Measurements from ENCODE around the gene HIPK4.

Gene HIPK4

GRCh38 chr19:40366697-40367561 lies 23.1 kb downstream of the HIPK4 start:
- DNase-seq (ENCODE audit: low read depth), result no peak

DNA sequence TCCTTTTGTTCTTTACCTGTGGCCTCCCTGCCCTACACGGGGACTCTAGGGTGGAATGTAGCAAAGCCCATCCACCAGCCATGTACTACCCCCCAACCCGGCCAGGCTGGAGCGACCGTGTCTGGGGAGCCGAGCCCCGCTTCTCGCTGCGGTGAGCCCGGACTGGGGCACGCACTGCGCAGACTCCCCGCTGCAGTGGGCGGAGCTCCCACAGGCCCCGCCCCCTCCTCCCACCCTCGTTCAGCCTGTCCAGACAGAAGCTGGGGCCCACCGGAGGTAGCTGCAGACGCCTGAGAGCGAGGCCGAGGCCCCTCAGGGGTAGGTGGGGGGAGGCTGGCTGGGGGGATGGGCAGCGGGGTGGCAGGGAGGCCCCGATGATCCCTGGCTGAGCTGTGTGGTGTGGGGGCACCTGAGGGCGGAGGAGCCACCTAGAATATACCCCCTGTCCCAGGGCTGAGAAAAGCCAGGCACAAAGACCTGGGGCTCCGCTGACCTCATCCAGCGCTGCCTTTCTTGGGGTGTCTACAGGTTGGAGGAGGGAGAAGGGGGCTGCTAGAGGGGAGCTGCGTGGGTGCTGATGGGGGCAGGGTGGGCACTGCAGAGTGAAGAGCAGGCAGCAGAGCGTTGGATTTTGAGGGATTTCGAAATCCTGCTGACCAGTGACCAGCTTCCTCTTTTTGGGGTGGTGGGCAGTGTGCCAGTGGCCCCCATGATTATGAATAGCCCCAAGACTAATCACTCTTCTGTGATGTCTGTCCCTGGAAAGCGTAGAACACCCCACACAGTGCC lies 24.2 kb downstream of the HIPK4 start:
- DNase-seq (ENCODE audit: low read depth), result no peak

- DNase-seq (ENCODE audit: low read depth), result no peak
Observed at GRCh38 chr19:40365010-40365409, 25.0 kb downstream of the HIPK4 start.

- DNase-seq (ENCODE audit: low read depth), result no peak
Observed at GRCh38 chr19:40363069-40363468, 26.9 kb downstream of the HIPK4 start.

DNA sequence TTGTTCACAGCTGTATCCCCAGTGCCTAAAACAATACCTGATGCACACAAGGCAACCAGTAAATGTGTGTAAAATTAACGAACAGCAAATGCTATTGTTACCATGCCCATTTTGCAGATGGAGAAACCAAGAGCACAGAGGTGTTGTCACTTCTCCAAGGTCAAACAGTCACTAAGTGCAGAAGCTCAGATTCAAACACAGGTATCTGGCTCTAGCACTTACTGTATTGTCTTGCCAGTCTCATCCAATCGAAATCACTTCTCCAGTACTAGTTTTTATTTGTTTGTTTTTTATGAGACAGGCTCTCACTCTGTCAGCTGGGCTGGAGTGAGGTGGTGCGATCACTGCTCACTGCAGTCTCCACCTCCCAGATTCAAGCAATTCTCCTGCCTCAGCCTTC lies 27.8 kb downstream of the HIPK4 start:
- DNase-seq (ENCODE audit: low read depth), result no peak

DNA sequence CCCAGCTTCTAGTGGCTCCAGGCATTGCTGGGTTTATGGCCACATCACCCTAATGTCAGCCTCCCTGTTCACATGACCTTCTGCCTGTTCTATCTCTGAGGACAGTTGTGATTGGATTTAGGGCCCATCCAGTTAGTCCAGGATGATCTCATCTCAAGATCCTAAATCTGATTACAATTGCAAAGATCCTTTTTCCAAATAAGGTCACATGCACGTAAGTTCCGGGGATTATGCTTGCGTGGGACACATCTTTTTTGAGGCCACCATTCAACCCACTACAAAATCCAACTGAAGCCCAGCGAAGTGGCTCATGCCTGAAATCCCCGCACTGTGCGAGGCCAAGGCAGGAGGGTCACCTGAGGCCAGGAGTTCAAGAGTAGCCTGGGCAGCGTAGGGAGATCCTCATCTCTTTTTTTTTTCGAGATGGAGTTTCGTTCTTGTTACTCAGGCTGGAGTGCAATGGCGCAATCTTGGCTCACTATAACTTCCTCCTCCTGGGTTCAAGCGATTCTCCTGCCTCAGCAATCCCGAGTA lies 29.2 kb downstream of the HIPK4 start:
- no peak for DNase-seq (ENCODE audit: low read depth)

DNA sequence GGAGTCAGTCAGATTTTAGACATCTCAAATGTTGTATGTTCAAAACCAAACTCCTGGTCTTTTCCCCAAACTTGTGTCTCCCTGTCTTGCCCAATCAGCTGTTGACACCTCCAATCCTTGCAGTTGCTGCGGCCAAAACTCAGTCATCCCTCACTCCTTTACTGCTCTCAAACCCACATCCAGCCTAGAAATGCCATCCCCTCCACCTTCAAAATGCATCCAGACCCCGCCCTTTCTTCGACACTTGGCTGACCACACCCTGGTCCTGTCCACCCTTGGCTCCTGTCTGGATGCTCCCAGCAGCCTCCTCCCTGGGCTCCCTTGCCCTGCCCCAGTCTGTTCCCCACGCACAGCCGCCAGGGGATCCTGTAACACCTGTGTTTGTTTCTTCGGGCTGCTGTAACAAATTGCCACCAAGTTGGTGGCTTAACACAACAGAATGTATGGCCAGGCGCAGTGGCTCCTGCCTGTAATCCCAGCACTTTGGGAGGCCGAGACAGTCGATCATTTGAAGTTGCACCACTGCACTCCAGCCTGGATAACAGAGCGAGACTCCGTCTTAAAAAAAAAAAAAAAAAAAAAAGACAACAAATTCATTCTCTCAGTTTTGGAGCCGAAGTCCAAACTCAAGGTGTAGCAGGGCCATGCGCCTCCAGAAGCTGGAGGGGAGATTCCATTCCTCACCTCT lies 29.8 kb downstream of the HIPK4 start:
- no peak for DNase-seq (ENCODE audit: low read depth)

GRCh38 chr19:40358773-40359172 lies 31.2 kb downstream of the HIPK4 start:
- DNase-seq (ENCODE audit: low read depth), result no peak

GRCh38 chr19:40357640-40358039 lies 32.3 kb downstream of the HIPK4 start:
- no peak for DNase-seq (ENCODE audit: low read depth)

DNA sequence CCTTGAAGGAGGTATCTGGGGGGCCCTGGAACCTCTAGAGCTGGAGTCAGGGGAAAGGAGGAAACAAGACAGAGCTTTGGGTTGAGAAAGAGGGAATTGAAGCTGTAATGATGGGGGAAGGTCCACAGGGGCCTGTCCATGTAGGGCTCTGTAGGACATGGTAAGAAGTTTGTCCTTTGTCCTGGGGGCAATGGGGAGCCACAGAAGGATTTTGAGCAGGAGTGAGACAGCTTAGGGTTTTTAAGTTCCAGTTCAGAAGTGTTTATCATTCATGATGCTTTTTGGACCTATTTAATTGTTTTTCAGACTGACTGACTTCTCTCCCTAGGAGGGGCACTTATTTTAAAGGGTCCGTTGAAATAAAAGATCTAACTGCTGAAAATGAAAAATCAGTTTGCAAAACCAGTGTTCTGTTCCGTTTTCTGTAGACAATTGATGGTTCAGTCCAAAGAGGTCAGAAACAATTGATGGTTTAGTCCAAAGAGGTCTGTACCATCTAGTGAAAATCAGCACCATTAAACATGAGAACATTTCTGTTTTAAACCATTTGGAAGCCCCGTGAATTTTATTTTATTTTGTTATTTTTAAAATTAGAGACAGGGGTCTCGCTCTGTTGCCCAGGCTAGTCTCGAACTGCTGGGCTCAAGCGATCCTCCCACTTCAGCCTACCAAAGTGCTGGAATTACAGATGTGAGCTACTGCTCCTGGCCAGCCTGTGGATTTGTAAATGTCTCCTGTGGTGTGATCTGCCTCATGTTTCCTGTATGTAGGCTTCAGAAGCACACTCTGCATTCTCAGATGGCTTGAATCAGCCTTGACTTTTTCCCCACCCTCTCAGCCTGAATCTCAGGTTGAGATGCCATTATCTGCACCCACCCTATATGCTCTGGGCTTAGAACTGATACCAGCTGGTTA lies 33.0 kb downstream of the HIPK4 start:
- no peak for DNase-seq (ENCODE audit: low read depth)

DNA sequence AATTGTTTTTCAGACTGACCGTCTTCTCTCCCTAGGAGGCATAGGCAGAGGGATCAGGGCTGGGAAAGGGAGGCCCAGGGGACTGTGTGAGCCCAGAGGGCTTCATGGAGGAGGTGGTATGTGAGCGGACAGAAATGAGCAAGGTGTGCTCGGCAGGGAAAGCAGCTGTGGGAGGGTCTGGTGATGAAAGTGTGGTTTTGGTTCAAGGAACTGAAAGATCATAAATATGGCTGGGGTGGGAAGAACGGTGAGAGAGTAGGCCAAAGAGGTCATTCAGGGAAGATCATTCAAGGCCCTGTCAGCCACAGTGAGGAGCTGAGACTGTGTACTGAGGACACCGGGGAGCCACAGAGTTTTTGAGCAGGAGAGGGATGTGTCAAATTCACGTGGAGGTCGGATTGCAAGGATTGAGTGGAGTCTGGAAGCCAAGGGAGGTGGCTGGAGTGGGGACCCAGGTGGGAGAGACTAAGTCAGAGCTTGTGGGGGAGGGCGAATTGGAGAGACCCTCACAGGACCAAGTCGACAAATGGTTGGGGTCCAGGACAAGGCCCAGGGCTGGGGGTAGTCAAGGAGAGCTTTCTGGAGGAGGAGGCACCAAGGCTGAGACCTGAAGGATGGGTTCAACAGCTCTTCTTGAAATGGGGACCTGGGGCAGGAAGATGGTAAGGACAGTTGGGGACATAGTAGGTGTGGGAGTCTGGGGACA lies 33.9 kb downstream of the HIPK4 start:
- DNase-seq (ENCODE audit: low read depth), result no peak

- DNase-seq (ENCODE audit: low read depth), result no peak
Observed at GRCh38 chr19:40348961-40349507, 40.9 kb downstream of the HIPK4 start.

GRCh38 chr19:40348125-40348913 lies 41.7 kb downstream of the HIPK4 start, which contains the start of the genes C19orf47 and PLD3:
TSS of gene C19orf47 (minus strand) at chr19:40348397. CDS start at chr19:40341857, 6,540 bp downstream.
TSS of gene PLD3 (plus strand) at chr19:40348695. CDS start at chr19:40366484, 17,789 bp downstream.
- peak; percentile 98 for DNase-seq (ENCODE audit: low read depth)

DNA sequence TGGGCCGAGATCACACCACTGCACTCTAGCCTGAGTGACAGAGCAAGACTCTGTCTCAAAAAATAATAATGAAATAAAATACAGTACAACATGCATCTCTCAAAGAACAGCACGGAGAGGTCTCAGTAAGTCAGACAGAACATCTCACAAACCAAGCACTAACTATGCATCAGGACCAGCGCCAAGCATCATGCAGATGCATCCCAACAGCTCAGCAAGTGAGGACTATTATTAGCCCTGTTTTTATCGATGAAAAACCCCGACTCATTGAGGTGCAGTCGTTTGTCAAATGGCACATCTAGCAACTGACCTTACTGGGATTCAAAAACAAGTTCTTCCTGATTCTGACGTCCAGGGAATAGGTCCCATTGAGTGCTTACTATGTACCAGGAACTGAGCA lies 45.6 kb downstream of the HIPK4 start:
- no peak for DNase-seq (ENCODE audit: low read depth)

- no peak for DNase-seq (ENCODE audit: low read depth)
Observed at GRCh38 chr19:40342644-40343311, 47.2 kb downstream of the HIPK4 start.

DNA sequence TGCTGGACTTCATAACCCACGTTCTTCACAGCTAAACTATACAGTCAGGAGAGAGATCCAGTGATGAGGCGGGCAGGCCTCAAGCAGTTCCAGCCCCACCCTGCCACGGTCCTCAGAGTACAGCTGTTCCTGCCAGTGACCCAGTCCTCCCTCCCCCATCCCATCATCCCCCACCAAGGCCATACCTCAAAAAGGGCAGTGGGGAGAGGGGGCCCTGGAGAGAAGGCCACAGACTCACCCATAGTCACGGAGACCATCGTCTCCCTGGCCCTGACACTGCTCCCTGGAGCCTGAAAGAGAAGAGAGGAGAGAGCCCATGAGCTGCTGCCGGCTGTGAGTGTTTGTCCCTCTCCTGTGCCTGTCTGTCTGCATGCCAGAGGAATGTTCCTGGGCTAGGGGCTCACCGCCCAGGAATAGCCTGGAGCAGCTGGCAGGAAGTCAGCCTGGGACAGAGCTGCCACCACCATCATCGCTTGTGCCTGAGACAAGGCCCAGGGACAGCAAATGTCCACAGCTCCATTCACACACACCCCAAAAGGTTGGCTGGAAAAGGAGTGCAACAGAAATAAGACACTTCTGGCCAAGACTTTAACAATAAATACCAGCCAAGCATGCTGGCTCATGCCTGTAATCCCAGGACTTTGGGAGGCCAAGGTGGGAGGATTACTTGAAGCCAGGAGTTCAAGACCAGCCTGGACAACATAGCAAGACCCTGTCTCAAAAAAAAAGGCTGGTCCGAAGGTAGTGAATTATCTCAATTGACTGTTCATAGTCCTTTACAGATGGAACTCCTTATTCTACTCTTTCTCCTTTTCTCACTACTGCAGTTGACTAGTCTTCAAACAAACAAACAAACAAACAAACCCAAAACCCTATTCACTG lies 48.1 kb downstream of the HIPK4 start:
- DNase-seq (ENCODE audit: low read depth), result no peak

DNA sequence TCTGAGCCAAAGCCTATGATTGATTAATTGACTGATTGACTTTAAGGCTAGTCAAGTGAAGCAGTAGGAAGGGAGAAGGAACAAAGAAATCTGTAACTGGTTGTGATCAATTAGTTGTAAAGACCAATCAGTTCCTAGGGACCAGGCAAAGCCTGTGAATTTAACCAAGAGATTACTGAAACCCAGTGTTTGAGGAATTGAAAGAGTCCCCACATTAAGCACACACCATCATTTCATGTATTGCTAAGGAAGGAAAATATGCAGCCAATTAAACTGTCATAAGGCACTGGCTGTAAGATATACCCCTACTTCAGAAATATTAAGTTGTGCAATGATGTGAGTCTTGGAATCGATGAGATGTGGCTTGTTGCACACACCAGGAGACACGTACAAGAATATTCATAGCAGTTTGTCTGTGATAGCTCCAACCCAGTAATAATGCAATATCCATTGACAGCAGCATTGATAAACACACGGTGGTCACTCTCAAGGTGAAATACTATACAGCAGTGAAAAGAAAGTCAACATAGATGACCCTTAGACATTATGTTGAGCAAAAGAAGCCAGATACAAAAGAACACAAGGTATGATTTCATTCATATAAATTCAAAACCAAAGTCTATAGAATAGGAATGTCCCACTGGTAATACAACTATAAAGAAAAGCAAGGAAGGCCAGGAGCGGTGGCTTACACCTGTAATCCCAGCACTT lies 50.8 kb downstream of the HIPK4 start:
- no peak for DNase-seq (ENCODE audit: low read depth)

Data from T follicular helper cell (primary cell).